HG03558 (cell line): ENCODE results near the gene NBPF1.
"Not testable (repeated sequence)": the region's sequence is repeated elsewhere in the genome, so short reads cannot be mapped to it uniquely, and the experiment has no call there.

Experiments used
- ATAC-seq: cut with Tn5 transposase; IDR thresholded peaks from one replicate; pipeline ENCODE4 v1.9.1; 2021; ENCODE audit warnings: moderate number of reproducible peaks; ENCODE audit not compliant: unreplicated experiment; ENCODE audit errors: extremely low read depth

The NBPF1 gene

GRCh38 chr1:16642025-16642966 lies 28.9 kb upstream of the NBPF1 start:
- ATAC-seq = not testable (repeated sequence)

- ATAC-seq = not testable (repeated sequence)
These were observed 28.0 kb upstream of the NBPF1 start for GRCh38 chr1:16641159-16641975.

GRCh38 chr1:16639091-16640031 lies 26.0 kb upstream of the NBPF1 start:
- not testable (repeated sequence) for ATAC-seq

- not testable (repeated sequence) for ATAC-seq
These were observed 24.8 kb upstream of the NBPF1 start for GRCh38 chr1:16637941-16638778.

GRCh38 chr1:16636551-16637195 lies 23.3 kb upstream of the NBPF1 start:
- not testable (repeated sequence) for ATAC-seq

- ATAC-seq = not testable (repeated sequence)
These were observed 22.6 kb upstream of the NBPF1 start for GRCh38 chr1:16635959-16636358.

GRCh38 chr1:16633540-16634282 lies 20.3 kb upstream of the NBPF1 start:
- not testable (repeated sequence) for ATAC-seq

GRCh38 chr1:16632044-16632850 lies 18.9 kb upstream of the NBPF1 start:
- ATAC-seq = not testable (repeated sequence)

GRCh38 chr1:16631248-16632043 lies 18.1 kb upstream of the NBPF1 start:
- no peak for ATAC-seq

- ATAC-seq = no peak
These were observed 17.4 kb upstream of the NBPF1 start for GRCh38 chr1:16630661-16631247.

- ATAC-seq = not testable (repeated sequence)
These were observed 16.7 kb upstream of the NBPF1 start for GRCh38 chr1:16629916-16630530.

- no peak for ATAC-seq
These were observed 15.2 kb upstream of the NBPF1 start for GRCh38 chr1:16628361-16629111.

- ATAC-seq = not testable (repeated sequence)
These were observed 13.1 kb upstream of the NBPF1 start for GRCh38 chr1:16626409-16626983.
